Activated CD4-positive, CD25-positive, alpha-beta regulatory T cell treated with anti-CD3 and anti-CD28 coated beads, Interleukin-2, amount 50 U/mL, for 72 hours (primary cell): ENCODE results near the gene AHNAK.
"Not testable (repeated sequence)": the region's sequence is repeated elsewhere in the genome, so short reads cannot be mapped to it uniquely, and the experiment has no call there.

ENCODE experiments used
- DNase-seq: peaks from one replicate; pipeline ENCODE4 v3.0.0; 2021

AHNAK gene

GRCh38 chr11:62573006-62573591, 26.5 kb upstream of the AHNAK start:
- no peak for DNase-seq

- no peak for DNase-seq
Observed at GRCh38 chr11:62572431-62572830, 25.8 kb upstream of the AHNAK start.

GRCh38 chr11:62571493-62571892, 24.9 kb upstream of the AHNAK start:
- not testable (repeated sequence) for DNase-seq

- not testable (repeated sequence) for DNase-seq
Observed at GRCh38 chr11:62570903-62571302, 24.3 kb upstream of the AHNAK start.

- DNase-seq, result no peak
Observed at GRCh38 chr11:62569611-62570010, 23.0 kb upstream of the AHNAK start.

- DNase-seq, result no peak
Observed at GRCh38 chr11:62567018-62567633, 20.5 kb upstream of the AHNAK start.

- no peak for DNase-seq
Observed at GRCh38 chr11:62566247-62566646, 19.6 kb upstream of the AHNAK start.

GRCh38 chr11:62565100-62565802, 18.6 kb upstream of the AHNAK start:
- no peak for DNase-seq

- not testable (repeated sequence) for DNase-seq
Observed at GRCh38 chr11:62561677-62562230, 15.1 kb upstream of the AHNAK start.

GRCh38 chr11:62560566-62561103, 14.0 kb upstream of the AHNAK start:
- no peak for DNase-seq

- DNase-seq, result not testable (repeated sequence)
Observed at GRCh38 chr11:62559626-62560025, 13.0 kb upstream of the AHNAK start.

GRCh38 chr11:62559204-62559603, 12.6 kb upstream of the AHNAK start:
- no peak for DNase-seq

GRCh38 chr11:62558669-62559068, 12.1 kb upstream of the AHNAK start:
- no peak for DNase-seq

- DNase-seq, result no peak
Observed at GRCh38 chr11:62556875-62557631, 10.4 kb upstream of the AHNAK start.

- peak; percentile 72 for DNase-seq
Observed at GRCh38 chr11:62556108-62556874, 9.7 kb upstream of the AHNAK start.

GRCh38 chr11:62555464-62556107, 9.0 kb upstream of the AHNAK start:
- DNase-seq, result no peak

- no peak for DNase-seq
Observed at GRCh38 chr11:62554387-62555167, 8.0 kb upstream of the AHNAK start.

- DNase-seq, result no peak
Observed at GRCh38 chr11:62553839-62554361, 7.3 kb upstream of the AHNAK start.

GRCh38 chr11:62553080-62553838, 6.7 kb upstream of the AHNAK start:
- DNase-seq, result no peak
